Skeletal muscle satellite cell (primary cell): Measurements from ENCODE around the gene ARID1B.

Experiments used
- H3K27me3 ChIP-seq: 2 replicates; pipeline ENCODE4 v1.7.0; 2013; ENCODE audit warnings: low read length; ENCODE audit not compliant: control insufficient read depth, insufficient read depth
- H3K36me3 ChIP-seq: 2 replicates; pipeline ENCODE4 v1.7.0; 2013; ENCODE audit warnings: mild to moderate bottlenecking, control low read depth, low read length; ENCODE audit not compliant: insufficient read depth
- H3K4me1 ChIP-seq: 2 replicates; pipeline ENCODE4 v1.7.0; 2013; ENCODE audit warnings: low read length; ENCODE audit not compliant: control insufficient read depth, insufficient read depth
- H3K4me2 ChIP-seq: 2 replicates; pipeline ENCODE4 v1.7.0; 2013; ENCODE audit warnings: mild to moderate bottlenecking, low read length
- H3K4me3 ChIP-seq: 2 replicates; pipeline ENCODE4 v1.7.0; 2013; ENCODE audit warnings: low read length
- H3K9ac ChIP-seq: 2 replicates; pipeline ENCODE4 v1.7.0; 2013; ENCODE audit warnings: mild to moderate bottlenecking, low read depth, low read length, moderate library complexity
- H3K9me3 ChIP-seq: replicated peaks from 2 replicates; pipeline ENCODE4 v1.7.0; 2013; ENCODE audit warnings: mild to moderate bottlenecking, control low read depth, low read length

ARID1B gene

GRCh38 chr6:156774863-156775405, 2.2 kb upstream of the ARID1B start:
- Histone ChIP-seq H3K9ac (peak overlapping the region; percentile 47), H3K9me3 (no peaks in the 10 kb centered on the region), H3K4me2 (peak overlapping the region; percentile 79), H3K4me1 (peaks cover 28% of the 10 kb centered on the region), H3K4me3 (peak overlapping the region; percentile 47), H3K27me3 (peaks cover 3% of the 10 kb centered on the region), H3K36me3 (no peaks in the 10 kb centered on the region)

- peaks cover 29% of the 10 kb centered on the region for H3K4me1 ChIP-seq
- peaks cover 3% of the 10 kb centered on the region for H3K27me3 ChIP-seq
- no peaks in the 10 kb centered on the region for H3K36me3 ChIP-seq
- H3K9me3 ChIP-seq = no peaks in the 10 kb centered on the region
- peak overlapping the region; percentile 94 for H3K9ac ChIP-seq
- H3K4me3 ChIP-seq = no peak overlapping the region
- peak overlapping the region; percentile 79 for H3K4me2 ChIP-seq
Measured at GRCh38 chr6:156775717-156776116, 1.5 kb upstream of the ARID1B start.

GRCh38 chr6:156776470-156776839, 723 bp upstream of the ARID1B start:
- Histone ChIP-seq H3K4me1 (peaks cover 36% of the 10 kb centered on the region), H3K36me3 (no peaks in the 10 kb centered on the region), H3K4me2 (peak overlapping the region; percentile 79), H3K27me3 (peaks cover 3% of the 10 kb centered on the region), H3K9me3 (no peaks in the 10 kb centered on the region), H3K9ac (peak overlapping the region; percentile 94), H3K4me3 (peak overlapping the region; percentile 66)

GRCh38 chr6:156777577-156778453, 637 bp downstream of the ARID1B start:
- Histone ChIP-seq H3K36me3 (no peaks in the 10 kb centered on the region), H3K9me3 (no peaks in the 10 kb centered on the region), H3K9ac (peak overlapping the region; percentile 94), H3K4me1 (peaks cover 40% of the 10 kb centered on the region), H3K4me2 (peak overlapping the region; percentile 79), H3K4me3 (peak overlapping the region; percentile 71), H3K27me3 (peaks cover 3% of the 10 kb centered on the region)

GRCh38 chr6:156778454-156779205, 1.5 kb downstream of the ARID1B start:
- no peaks in the 10 kb centered on the region for H3K36me3 ChIP-seq
- peaks cover 48% of the 10 kb centered on the region for H3K4me1 ChIP-seq
- no peaks in the 10 kb centered on the region for H3K9me3 ChIP-seq
- peak overlapping the region; percentile 91 for H3K4me2 ChIP-seq
- H3K27me3 ChIP-seq = no peaks in the 10 kb centered on the region
- peak overlapping the region; percentile 71 for H3K4me3 ChIP-seq
- peak overlapping the region; percentile 92 for H3K9ac ChIP-seq

DNA sequence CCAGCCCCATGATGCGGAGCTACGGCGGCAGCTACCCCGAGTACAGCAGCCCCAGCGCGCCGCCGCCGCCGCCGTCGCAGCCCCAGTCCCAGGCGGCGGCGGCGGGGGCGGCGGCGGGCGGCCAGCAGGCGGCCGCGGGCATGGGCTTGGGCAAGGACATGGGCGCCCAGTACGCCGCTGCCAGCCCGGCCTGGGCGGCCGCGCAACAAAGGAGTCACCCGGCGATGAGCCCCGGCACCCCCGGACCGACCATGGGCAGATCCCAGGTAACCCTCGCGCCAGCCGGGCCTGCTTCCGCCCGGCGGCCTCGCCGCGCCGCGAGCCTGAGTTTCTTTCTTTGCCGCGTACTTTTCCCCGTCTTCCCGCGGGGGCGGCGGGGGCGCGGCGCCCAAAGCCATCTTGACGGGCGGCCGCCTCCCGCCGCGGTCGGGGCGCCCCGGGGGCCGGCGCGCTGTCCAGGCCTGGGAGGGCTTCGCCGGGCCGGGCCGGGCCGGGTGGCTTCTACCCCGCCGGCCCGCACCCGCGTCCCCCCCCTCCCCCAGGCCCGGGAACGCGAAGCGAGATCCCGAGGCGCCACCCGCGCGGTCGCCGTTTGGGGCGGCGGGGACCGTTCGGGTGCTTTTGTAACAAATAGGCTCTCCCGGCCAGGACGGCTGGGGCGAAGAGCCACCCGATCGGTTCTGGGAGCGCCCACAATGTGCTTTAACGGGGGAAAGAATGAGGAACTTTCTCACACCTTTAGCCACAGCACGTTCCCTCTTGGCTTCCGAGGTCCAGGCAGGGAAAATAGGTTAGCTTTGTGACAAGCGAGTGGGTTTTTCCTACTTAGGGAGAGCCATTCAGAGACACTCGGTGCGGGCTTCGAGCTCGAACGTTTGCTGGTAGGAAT, 2.3 kb downstream of the ARID1B start:
- peak overlapping the region; percentile 91 for H3K4me2 ChIP-seq
- H3K36me3 ChIP-seq = no peaks in the 10 kb centered on the region
- peak overlapping the region; percentile 92 for H3K9ac ChIP-seq
- peak overlapping the region; percentile 71 for H3K4me3 ChIP-seq
- H3K27me3 ChIP-seq = no peaks in the 10 kb centered on the region
- H3K4me1 ChIP-seq = peaks cover 46% of the 10 kb centered on the region
- H3K9me3 ChIP-seq = no peaks in the 10 kb centered on the region

DNA sequence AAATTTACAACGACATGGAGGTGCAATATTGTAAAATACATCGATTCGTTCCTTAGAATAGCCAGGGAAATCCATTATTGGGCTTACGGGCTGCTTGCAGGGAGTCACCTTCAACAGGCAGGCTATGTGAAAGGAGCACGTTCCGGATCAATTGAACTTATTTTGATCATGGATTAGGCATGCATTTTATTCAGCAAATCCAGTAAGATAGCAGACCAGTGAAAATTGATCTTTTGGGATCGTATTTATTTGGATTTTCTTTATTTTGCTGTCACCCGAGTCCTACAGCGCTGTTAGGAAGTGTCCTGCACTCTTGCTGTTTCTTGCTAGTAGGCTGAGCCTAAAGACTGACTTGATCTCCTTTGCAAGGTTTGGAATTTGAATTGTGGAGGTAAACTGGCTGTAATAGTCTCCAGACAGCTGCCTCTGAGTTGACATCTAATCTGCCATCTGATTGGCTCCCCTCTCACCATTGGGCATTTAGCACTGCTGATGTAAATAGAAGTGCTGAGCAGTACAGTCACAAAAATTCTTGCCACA, 3.0 kb downstream of the ARID1B start:
- peaks cover 39% of the 10 kb centered on the region for H3K4me1 ChIP-seq
- H3K9ac ChIP-seq = peak overlapping the region; percentile 92
- no peaks in the 10 kb centered on the region for H3K27me3 ChIP-seq
- H3K36me3 ChIP-seq = no peaks in the 10 kb centered on the region
- no peaks in the 10 kb centered on the region for H3K9me3 ChIP-seq
- H3K4me2 ChIP-seq = peak overlapping the region; percentile 91
- H3K4me3 ChIP-seq = peak overlapping the region; percentile 71

- Histone ChIP-seq H3K36me3 (peaks cover 3% of the 10 kb centered on the region), H3K9ac (peak overlapping the region; percentile 91), H3K27me3 (no peaks in the 10 kb centered on the region), H3K4me2 (peak overlapping the region; percentile 91), H3K9me3 (no peaks in the 10 kb centered on the region), H3K4me3 (peak overlapping the region; percentile 70), H3K4me1 (peaks cover 29% of the 10 kb centered on the region)
Measured at GRCh38 chr6:156780962-156781853, 4.0 kb downstream of the ARID1B start.

DNA sequence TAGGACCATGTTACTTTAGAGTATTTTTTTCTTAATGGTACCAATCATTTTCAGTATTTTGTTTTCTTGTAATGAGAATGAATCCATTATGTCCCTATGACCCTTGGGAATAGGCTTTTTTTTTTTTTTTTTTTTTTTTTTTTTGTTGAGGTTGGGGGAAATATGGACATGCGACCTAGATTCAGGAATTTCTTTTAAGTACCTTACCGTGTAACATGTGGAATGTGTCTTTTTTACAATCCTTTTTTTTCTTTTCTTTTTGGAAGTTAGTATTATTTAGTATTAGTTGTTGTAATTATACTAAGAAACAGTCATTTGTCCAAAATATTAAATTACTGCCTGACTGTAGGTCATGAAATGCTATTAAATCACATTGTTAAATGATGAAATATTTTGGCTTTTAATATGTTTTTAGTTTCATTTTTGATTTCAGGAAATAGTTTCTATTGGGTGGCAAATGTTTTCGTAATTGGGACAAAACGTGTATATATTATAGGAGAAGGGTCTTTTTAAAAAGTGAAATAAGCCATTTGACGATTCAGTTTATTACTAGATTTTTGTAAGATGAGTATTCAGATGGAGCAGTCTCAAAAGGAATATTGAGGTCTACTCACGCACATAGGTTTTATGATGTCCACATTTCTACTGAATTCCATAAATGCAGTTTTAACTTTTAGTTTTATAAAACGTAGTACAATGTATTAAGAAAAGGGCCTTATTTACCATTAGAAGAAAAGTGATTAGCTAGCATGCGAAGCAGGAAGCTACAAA, 4.9 kb downstream of the ARID1B start:
- Histone ChIP-seq H3K4me2 (peak overlapping the region; percentile 91), H3K4me3 (peak overlapping the region; percentile 70), H3K27me3 (no peaks in the 10 kb centered on the region), H3K36me3 (peaks cover 3% of the 10 kb centered on the region), H3K9ac (peak overlapping the region; percentile 91), H3K4me1 (peaks cover 25% of the 10 kb centered on the region), H3K9me3 (no peaks in the 10 kb centered on the region)
